Neural progenitor cell (in vitro differentiated cells): ENCODE measurements around the gene AUH. TPM values are rescaled to one million over a fixed set of nuclear protein-coding genes. Genes with fewer than 3 reads are reported as not detected.

Experiments
- DNase-seq: peaks from one replicate; pipeline ENCODE4 v3.0.0-alpha.2; 2016; ENCODE audit warnings: low spot score
- H2AFZ ChIP-seq: fragments of 200-600 bp; sonication (generic); replicated peaks from 2 replicates; pipeline ENCODE4 v1.6.1; 2016; ENCODE audit warnings: antibody characterized with exemption
- H3F3A ChIP-seq: fragments of 200-600 bp; sonication (generic); 2 replicates; pipeline ENCODE4 v1.6.1; 2016; ENCODE audit warnings: antibody characterized with exemption, low read depth
- H3K27ac ChIP-seq: fragments of 200-600 bp; sonication (generic); 2 replicates; pipeline ENCODE4 v1.5.1; 2016; ENCODE audit warnings: mild to moderate bottlenecking
- H3K27me3 ChIP-seq: fragments of 200-600 bp; sonication (generic); 2 replicates; pipeline ENCODE4 v1.6.1; 2016; ENCODE audit warnings: mild to moderate bottlenecking, moderate library complexity
- H3K36me3 ChIP-seq: fragments of 200-600 bp; sonication (generic); 2 replicates; pipeline ENCODE4 v1.5.1; 2016
- H3K4me1 ChIP-seq: fragments of 200-600 bp; sonication (generic); 2 replicates; pipeline ENCODE4 v1.6.1; 2016; ENCODE audit warnings: mixed run types
- H3K4me2 ChIP-seq: fragments of 200-600 bp; sonication (generic); 2 replicates; pipeline ENCODE4 v1.6.1; 2016
- H3K4me3 ChIP-seq: fragments of 200-600 bp; sonication (generic); 2 replicates; pipeline ENCODE4 v1.5.1; 2016
- H3K79me2 ChIP-seq: fragments of 200-600 bp; sonication (generic); 2 replicates; pipeline ENCODE4 v1.6.1; 2016; ENCODE audit warnings: low read depth
- H3K9ac ChIP-seq: fragments of 200-600 bp; sonication (generic); 2 replicates; pipeline ENCODE4 v1.6.1; 2016
- H3K9me3 ChIP-seq: fragments of 200-600 bp; sonication (generic); 2 replicates; pipeline ENCODE4 v1.5.1; 2016; ENCODE audit warnings: low read depth
- H4K20me1 ChIP-seq: fragments of 200-600 bp; sonication (generic); 2 replicates; pipeline ENCODE4 v1.6.1; 2016; ENCODE audit warnings: low read depth
- H3K27ac Mint-ChIP-seq: 3 replicates; pipeline ENCODE4 v1.8.0; 2021; ENCODE audit warnings: mixed read lengths
- H3K27me3 Mint-ChIP-seq: 2 replicates; pipeline ENCODE4 v1.8.0; 2022; ENCODE audit warnings: low read depth, mild to moderate bottlenecking, inconsistent platforms, moderate library complexity, mixed read lengths; ENCODE audit not compliant: insufficient read depth
- H3K36me3 Mint-ChIP-seq: 3 replicates; pipeline ENCODE4 v1.8.0; 2021; ENCODE audit warnings: mixed read lengths
- H3K4me1 Mint-ChIP-seq: 3 replicates; pipeline ENCODE4 v1.8.0; 2021; ENCODE audit warnings: mixed read lengths
- H3K4me3 Mint-ChIP-seq: 3 replicates; pipeline ENCODE4 v1.8.0; 2021; ENCODE audit warnings: mild to moderate bottlenecking, moderate library complexity, mixed read lengths
- H3K9me3 Mint-ChIP-seq: 3 replicates; pipeline ENCODE4 v1.8.0; 2020; ENCODE audit warnings: mixed read lengths
- CTCF ChIP-seq: fragments of 200-600 bp; sonication (generic); IDR thresholded peaks from 2 replicates; pipeline ENCODE4 v1.5.1; 2017; ENCODE audit warnings: antibody characterized with exemption, mild to moderate bottlenecking
- EZH2 ChIP-seq: fragments of 200-600 bp; sonication (generic); IDR thresholded peaks from 2 replicates; pipeline ENCODE4 v1.6.1; 2017; ENCODE audit warnings: antibody characterized with exemption, mild to moderate bottlenecking, moderate library complexity
- EZH2phosphoT487 ChIP-seq: fragments of 200-600 bp; sonication (generic); IDR thresholded peaks from 2 replicates; pipeline ENCODE4 v1.6.1; 2017; ENCODE audit warnings: antibody characterized with exemption
- total RNA-seq: library from RNA; depleted of rRNA; stranded (reverse); fragments of >200 nt; gene quantifications from 2 replicates; pipeline ENCODE4 v1.2.3, GENCODE V29; 2015; ENCODE audit warnings: low replicate concordance

AUH gene
- total RNA-seq, 1 donor from 2014 or later: 17.3 TPM

GRCh38 chr9:91256235-91256634 is 105.5 kb downstream of the AUH start:
- Mint-ChIP-seq H3K9me3 (no peaks in the 10 kb centered on the region), H3K36me3 (peaks cover 4% of the 10 kb centered on the region), H3K27ac (no peak overlapping the region), H3K4me1 (no peaks in the 10 kb centered on the region), H3K27me3 (no peaks in the 10 kb centered on the region), H3K4me3 (no peak overlapping the region)
- no peak for TF ChIP-seq EZH2phosphoT487
- no peak for TF ChIP-seq CTCF
- no peak for TF ChIP-seq EZH2
- no peaks in the 10 kb centered on the region for H3K27me3 ChIP-seq
- H2AFZ ChIP-seq: no peak overlapping the region
- no peak for DNase-seq
- H3K36me3 ChIP-seq: no peaks in the 10 kb centered on the region
- H3K9ac ChIP-seq: no peak overlapping the region
- H3K79me2 ChIP-seq: no peaks in the 10 kb centered on the region
- H4K20me1 ChIP-seq: no peaks in the 10 kb centered on the region
- H3F3A ChIP-seq: no peaks in the 10 kb centered on the region
- peaks cover 6% of the 10 kb centered on the region for H3K4me1 ChIP-seq
- H3K4me3 ChIP-seq: no peak overlapping the region
- no peak overlapping the region for H3K4me2 ChIP-seq
- H3K9me3 ChIP-seq: no peaks in the 10 kb centered on the region
- no peak overlapping the region for H3K27ac ChIP-seq

DNA sequence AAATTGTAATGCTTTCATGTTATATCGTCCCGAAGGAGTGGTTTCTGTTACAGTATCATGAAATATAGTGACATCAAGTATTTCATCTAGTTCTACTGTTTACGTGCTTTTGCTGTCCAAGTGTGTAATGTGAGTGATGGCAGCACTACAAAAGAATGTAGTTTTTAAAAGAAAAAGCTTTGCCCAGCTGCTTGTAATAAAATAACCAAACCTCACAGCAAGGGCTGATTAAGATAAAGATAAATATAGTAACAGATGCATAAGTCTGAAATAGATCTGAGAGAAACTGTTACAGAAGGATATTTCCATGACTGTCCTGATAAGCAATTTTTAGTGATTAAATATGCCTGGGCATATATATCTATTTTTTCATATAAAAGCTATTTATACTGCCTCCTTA is 106.4 kb downstream of the AUH start:
- H3K27ac Mint-ChIP-seq: no peak overlapping the region
- Histone ChIP-seq H3K27me3 (no peaks in the 10 kb centered on the region), H3K79me2 (no peaks in the 10 kb centered on the region), H3K27ac (no peak overlapping the region), H2AFZ (no peak overlapping the region), H3K4me2 (no peak overlapping the region), H3K4me3 (no peak overlapping the region), H3K9ac (no peak overlapping the region), H3K4me1 (peaks cover 5% of the 10 kb centered on the region), H4K20me1 (no peaks in the 10 kb centered on the region), H3K36me3 (no peaks in the 10 kb centered on the region), H3F3A (no peaks in the 10 kb centered on the region), H3K9me3 (no peaks in the 10 kb centered on the region)
- no peak for DNase-seq
- H3K4me1 Mint-ChIP-seq: no peaks in the 10 kb centered on the region
- no peak for TF ChIP-seq CTCF
- no peak for TF ChIP-seq EZH2
- TF ChIP-seq EZH2phosphoT487: no peak
- no peak overlapping the region for H3K4me3 Mint-ChIP-seq
- H3K9me3 Mint-ChIP-seq: no peaks in the 10 kb centered on the region
- peaks cover 5% of the 10 kb centered on the region for H3K27me3 Mint-ChIP-seq
- H3K36me3 Mint-ChIP-seq: peaks cover 1% of the 10 kb centered on the region

GRCh38 chr9:91253488-91253887 is 108.2 kb downstream of the AUH start:
- Histone ChIP-seq H3K9ac (no peak overlapping the region), H3K27me3 (no peaks in the 10 kb centered on the region), H3K4me1 (peaks cover 5% of the 10 kb centered on the region), H3K27ac (no peak overlapping the region), H3K36me3 (no peaks in the 10 kb centered on the region), H3K4me2 (no peak overlapping the region), H3F3A (no peaks in the 10 kb centered on the region), H3K79me2 (no peaks in the 10 kb centered on the region), H3K9me3 (no peaks in the 10 kb centered on the region), H2AFZ (no peak overlapping the region), H3K4me3 (no peak overlapping the region), H4K20me1 (no peaks in the 10 kb centered on the region)
- Mint-ChIP-seq H3K4me3 (no peak overlapping the region), H3K27ac (no peak overlapping the region), H3K27me3 (peaks cover 5% of the 10 kb centered on the region), H3K9me3 (no peaks in the 10 kb centered on the region), H3K36me3 (peaks cover 1% of the 10 kb centered on the region), H3K4me1 (no peaks in the 10 kb centered on the region)
- peak; percentile 25 for TF ChIP-seq CTCF
- TF ChIP-seq EZH2phosphoT487: no peak
- no peak for DNase-seq
